ENCODE results near the gene GRIK5.

Gene GRIK5

GRCh38 chr19:41951686-41952172 is 118.3 kb downstream of the GRIK5 start (continued):
- TF ChIP-seq ZNF518A (tag by site-specific recombination; conservative IDR thresholded peaks at IDR 0.05; ENCODE audit: low read depth) (peak; percentile 20; the same call in 1 of the 2 replicates), ZNF248 (tag by site-specific recombination; IDR thresholded peaks at IDR 0.05) (no peak), PRDM2 (tag by site-specific recombination; IDR thresholded peaks at IDR 0.05; ENCODE audit: borderline replicate concordance) (no peak), ZNF513 (tag by site-specific recombination; IDR thresholded peaks at IDR 0.05) (no peak), ZNF555 (tag by site-specific recombination; conservative IDR thresholded peaks at IDR 0.05) (no peak), KLF7 (tag by site-specific recombination; IDR thresholded peaks at IDR 0.05; ENCODE audit: borderline replicate concordance) (no peak), ZEB2 (tag by site-specific recombination; IDR thresholded peaks at IDR 0.05) (peak; percentile 38; the same call in 1 of the 2 replicates), ZNF148 (tag by site-specific recombination; IDR thresholded peaks at IDR 0.05; ENCODE audit: borderline replicate concordance) (no peak), ZNF449 (tag by site-specific recombination; IDR thresholded peaks at IDR 0.05) (no peak), MZF1 (tag by site-specific recombination; IDR thresholded peaks at IDR 0.05; ENCODE audit: borderline replicate concordance) (peak; percentile 14; the same call in 1 of the 2 replicates), ZNF654 (tag by site-specific recombination; IDR thresholded peaks at IDR 0.05; ENCODE audit: low read depth) (peak; percentile 81), ZNF416 (tag by site-specific recombination; IDR thresholded peaks at IDR 0.05) (no peak), IKZF3 (tag by site-specific recombination; IDR thresholded peaks at IDR 0.05) (peak; percentile 73), SETDB1 (IDR thresholded peaks at IDR 0.05; ENCODE audit: insufficient read length, low read length) (no peak), ZNF830 (tag by site-specific recombination; IDR thresholded peaks at IDR 0.05; ENCODE audit: low read depth) (no peak), ZNF488 (tag by site-specific recombination; IDR thresholded peaks at IDR 0.05) (no peak), KLF8 (tag by site-specific recombination; IDR thresholded peaks at IDR 0.05) (peak; percentile 73; the same call in 1 of the 2 replicates), ZNF266 (tag by site-specific recombination; IDR thresholded peaks at IDR 0.05; ENCODE audit: low read depth) (no peak), ZNF776 (tag by site-specific recombination; IDR thresholded peaks at IDR 0.05; ENCODE audit: borderline replicate concordance) (no peak)
